Measurements from ENCODE around the gene KIF1C.
"Not testable (repeated sequence)": the region's sequence is repeated elsewhere in the genome, so short reads cannot be mapped to it uniquely, and the experiment has no call there.

DNA sequence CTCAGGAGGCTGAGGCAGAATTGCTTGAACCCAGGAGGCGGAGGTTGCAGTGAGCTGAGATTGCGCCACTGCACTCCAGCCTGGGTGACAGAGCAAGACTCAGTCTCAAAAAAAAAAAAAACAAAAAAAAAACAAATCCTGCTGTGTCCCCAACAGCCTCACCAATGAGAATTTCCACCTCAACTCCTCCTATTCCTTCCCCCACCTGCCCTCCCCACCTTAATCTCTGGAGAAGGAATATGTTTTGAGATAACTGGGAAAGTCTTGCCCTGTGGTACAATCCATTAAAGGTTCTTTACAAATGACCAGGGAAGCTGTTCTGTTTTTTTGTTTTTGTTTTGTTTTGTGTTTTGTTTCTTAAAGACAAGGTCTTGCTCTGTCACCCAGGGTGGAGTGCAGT is 32.4 kb downstream of the KIF1C start:
- TF ChIP-seq, protein P1, sequence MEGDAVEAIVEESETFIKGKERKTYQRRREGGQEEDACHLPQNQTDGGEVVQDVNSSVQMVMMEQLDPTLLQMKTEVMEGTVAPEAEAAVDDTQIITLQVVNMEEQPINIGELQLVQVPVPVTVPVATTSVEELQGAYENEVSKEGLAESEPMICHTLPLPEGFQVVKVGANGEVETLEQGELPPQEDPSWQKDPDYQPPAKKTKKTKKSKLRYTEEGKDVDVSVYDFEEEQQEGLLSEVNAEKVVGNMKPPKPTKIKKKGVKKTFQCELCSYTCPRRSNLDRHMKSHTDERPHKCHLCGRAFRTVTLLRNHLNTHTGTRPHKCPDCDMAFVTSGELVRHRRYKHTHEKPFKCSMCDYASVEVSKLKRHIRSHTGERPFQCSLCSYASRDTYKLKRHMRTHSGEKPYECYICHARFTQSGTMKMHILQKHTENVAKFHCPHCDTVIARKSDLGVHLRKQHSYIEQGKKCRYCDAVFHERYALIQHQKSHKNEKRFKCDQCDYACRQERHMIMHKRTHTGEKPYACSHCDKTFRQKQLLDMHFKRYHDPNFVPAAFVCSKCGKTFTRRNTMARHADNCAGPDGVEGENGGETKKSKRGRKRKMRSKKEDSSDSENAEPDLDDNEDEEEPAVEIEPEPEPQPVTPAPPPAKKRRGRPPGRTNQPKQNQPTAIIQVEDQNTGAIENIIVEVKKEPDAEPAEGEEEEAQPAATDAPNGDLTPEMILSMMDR (conservative IDR thresholded peaks at IDR 0.05; ENCODE audit: low read length): not testable (repeated sequence)
- TF ChIP-seq EZH2phosphoT487 (IDR thresholded peaks at IDR 0.05; ENCODE audit: borderline replicate concordance, low read depth, low read length): not testable (repeated sequence)

Measured in OCI-LY7 (cell line).